ENCODE data around the gene PPIE.

Gene PPIE

DNA sequence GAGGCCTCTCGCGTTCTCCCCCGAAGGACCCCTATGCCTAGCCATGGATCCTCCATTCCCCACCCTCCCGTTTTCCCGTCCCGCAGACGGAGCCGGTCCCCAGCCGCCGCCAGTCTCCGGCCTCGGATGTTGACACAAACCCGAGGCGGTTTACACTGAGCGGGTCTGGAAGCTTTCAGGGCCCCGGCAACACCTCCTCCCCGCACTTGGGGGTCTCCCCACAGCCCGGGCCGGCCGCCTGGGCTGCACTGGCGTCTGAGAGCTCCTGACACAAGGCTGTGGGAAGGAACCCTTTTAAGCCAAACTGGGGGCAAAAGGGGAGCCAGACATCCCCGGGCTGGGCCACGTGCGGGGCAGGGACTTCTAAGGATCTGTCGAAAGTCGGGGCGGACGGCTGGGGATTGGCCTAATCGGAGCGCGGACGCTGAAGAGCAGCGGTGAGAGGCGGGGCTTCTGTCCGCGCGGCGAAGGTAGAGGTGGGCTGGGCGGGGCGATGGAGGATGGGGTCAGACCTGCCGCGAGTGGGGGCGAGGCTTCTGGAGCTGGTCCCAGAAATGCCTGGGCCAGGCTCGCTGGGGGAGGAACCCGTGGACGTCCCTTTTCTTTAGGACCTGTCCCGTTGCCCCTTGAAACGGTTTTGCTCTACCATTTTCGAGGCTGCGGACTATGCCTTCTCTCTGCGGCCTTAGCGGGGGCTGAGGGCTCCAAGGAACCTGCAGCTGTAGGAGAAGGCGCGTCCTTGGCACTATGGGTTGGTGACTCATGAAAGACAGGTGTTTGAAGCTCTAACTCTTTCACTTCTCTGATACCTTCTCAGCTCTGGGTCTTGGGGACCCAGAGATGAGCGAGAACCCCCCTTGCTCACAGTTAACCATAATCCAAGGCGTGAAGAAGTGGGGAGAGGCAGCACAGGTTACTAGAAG, 46.3 kb upstream of the PPIE start:
- no peak for DNase-seq (ENCODE audit: low read depth)
- H3K4me3 ChIP-seq (ENCODE audit: low read depth, low read length): no peak overlapping the region
- TF ChIP-seq, protein P1, sequence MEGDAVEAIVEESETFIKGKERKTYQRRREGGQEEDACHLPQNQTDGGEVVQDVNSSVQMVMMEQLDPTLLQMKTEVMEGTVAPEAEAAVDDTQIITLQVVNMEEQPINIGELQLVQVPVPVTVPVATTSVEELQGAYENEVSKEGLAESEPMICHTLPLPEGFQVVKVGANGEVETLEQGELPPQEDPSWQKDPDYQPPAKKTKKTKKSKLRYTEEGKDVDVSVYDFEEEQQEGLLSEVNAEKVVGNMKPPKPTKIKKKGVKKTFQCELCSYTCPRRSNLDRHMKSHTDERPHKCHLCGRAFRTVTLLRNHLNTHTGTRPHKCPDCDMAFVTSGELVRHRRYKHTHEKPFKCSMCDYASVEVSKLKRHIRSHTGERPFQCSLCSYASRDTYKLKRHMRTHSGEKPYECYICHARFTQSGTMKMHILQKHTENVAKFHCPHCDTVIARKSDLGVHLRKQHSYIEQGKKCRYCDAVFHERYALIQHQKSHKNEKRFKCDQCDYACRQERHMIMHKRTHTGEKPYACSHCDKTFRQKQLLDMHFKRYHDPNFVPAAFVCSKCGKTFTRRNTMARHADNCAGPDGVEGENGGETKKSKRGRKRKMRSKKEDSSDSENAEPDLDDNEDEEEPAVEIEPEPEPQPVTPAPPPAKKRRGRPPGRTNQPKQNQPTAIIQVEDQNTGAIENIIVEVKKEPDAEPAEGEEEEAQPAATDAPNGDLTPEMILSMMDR (IDR thresholded peaks at IDR 0.05; ENCODE audit: low read depth, low read length, missing control alignments): no peak

DNA sequence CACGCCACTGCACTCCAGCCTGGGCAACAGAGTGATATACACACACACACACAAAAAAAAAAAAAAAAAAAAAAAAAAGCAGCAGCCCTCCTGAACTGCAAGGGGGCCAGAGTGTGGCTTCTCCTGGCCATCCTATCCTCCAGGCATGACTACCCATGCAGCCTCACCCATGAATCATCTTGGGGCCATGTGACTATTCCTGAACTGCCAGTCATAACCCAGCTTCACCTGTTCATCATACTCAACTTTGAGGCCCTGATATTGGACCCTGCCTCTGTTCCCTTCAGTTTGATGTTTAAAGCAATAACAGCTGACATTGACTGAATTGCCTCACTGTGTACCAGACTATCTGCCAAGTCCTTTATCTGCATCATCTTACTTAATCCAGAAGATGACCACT, 44.7 kb upstream of the PPIE start:
- DNase-seq (ENCODE audit: low read depth): no peak
- TF ChIP-seq, protein P1 (IDR thresholded peaks at IDR 0.05; ENCODE audit: low read depth, low read length, missing control alignments): no peak
- H3K4me3 ChIP-seq (ENCODE audit: low read depth, low read length): no peak overlapping the region

DNA sequence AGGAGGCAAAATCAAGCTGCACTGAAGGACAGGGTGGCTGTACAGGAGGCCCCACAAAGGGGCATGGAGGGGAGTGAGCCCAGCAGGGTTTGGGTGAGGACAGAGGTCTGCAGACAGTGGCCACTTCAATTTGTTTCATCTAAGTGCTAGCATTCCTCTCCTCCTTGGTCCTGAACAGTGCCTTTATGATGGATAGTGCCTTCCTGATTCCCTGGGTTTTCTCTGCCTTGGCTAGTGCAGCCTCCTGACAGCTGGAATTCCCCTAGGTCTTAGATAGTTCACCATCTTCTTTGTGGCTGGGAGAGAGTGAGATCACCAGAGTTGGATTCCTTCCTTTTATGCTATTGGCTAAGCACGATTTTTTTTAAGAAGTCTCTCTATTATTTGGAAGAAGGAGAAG, 43.7 kb upstream of the PPIE start:
- DNase-seq (ENCODE audit: low read depth): no peak
- TF ChIP-seq, protein P1 (IDR thresholded peaks at IDR 0.05; ENCODE audit: low read depth, low read length, missing control alignments): no peak
- no peak overlapping the region for H3K4me3 ChIP-seq (ENCODE audit: low read depth, low read length)

DNA sequence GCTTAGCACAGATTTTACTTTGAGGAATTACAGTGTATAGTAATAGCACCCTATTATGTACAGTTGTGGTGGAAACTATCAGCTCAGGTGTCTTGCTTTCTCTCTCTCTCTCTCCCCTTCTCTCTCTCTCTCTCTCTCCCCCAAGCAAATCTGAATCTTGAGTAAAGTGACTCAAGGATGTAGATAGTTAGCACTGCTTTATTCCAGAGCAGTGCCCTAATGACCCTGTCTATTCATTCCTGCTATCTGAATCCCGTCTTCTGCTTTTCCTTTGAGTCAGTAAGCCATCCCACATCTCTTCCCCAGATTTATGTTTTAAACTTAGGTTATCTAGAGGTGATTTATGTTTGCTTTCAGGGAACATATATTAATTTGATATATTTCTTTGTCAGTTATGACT, 42.2 kb upstream of the PPIE start:
- no peak for DNase-seq (ENCODE audit: low read depth)
- TF ChIP-seq, protein P1 (IDR thresholded peaks at IDR 0.05; ENCODE audit: low read depth, low read length, missing control alignments): no peak
- no peak overlapping the region for H3K4me3 ChIP-seq (ENCODE audit: low read depth, low read length)

DNA sequence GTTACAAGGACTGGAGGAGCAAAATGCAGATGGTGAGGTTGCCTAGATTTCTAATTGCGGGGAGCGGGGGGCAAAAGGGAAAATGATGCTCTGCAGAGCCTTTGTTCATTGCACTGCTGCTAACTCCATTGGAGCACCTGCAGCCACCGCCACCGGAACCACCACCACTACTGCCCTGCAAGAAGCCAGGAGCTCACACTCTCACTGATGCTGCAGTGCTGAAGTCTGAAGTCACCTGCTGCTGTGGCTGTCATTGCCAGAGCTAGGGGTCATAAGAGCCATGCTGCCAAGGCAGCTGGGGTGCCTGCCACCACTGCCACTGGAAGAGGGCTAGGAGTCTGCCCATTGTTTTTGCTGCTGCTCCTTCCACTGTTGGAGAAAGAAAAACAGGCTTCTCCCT, 40.1 kb upstream of the PPIE start:
- TF ChIP-seq, protein P1 (IDR thresholded peaks at IDR 0.05; ENCODE audit: low read depth, low read length, missing control alignments): no peak

DNA sequence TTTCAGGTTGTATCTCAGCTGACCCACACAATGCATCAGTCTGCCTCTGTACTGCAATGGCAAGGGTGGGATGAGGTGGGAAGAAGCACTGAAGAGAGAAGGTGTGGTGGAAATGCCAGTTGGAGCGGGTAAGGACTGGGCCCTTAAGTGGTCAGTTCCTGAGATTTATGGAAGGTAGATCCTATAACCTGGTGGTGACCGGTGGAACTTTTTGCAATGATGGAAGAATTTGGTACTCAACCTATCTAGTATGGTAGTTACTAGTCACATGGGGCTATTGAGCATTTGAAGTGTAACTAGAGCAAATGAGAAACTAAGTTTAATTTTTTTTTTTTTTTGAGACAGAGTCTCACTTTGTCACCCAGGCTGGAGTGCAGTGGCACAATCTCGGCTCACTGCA, 39.3 kb upstream of the PPIE start:
- no peak overlapping the region for H3K4me3 ChIP-seq (ENCODE audit: low read depth, low read length)
- TF ChIP-seq, protein P1 (IDR thresholded peaks at IDR 0.05; ENCODE audit: low read depth, low read length, missing control alignments): no peak
- no peak for DNase-seq (ENCODE audit: low read depth)

More for the DNA sequence above, 40.1 kb upstream of the PPIE start:
- DNase-seq (ENCODE audit: low read depth): no peak
- no peak overlapping the region for H3K4me3 ChIP-seq (ENCODE audit: low read depth, low read length)

DNA sequence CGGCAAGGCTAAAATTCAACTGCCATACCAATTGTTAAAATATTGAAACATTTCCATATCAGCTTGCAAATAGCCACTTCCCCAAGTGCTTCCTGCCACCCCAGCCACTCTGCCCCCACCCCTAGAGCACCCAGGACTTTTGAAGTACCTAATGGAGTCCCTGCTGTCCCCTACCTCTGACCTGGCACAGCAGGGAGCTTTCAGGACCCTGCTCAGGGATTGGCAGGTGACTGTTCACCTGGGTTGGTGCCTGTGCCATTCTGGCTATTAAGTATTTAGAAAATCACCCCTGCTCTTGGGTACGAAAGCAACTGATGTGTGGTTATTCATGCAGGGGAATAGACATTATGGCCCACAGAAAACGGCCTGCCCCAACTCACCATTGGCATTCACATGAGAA, 38.3 kb upstream of the PPIE start:
- H3K4me3 ChIP-seq (ENCODE audit: low read depth, low read length): no peak overlapping the region
- TF ChIP-seq, protein P1 (IDR thresholded peaks at IDR 0.05; ENCODE audit: low read depth, low read length, missing control alignments): no peak

More for the DNA sequence above, 38.3 kb upstream of the PPIE start:
- no peak for DNase-seq (ENCODE audit: low read depth)

Data from GM12864 (cell line).